Vagina (tissue), 2 donors: ENCODE results near the gene PLEKHM2. TPM values are rescaled to one million over a fixed set of nuclear protein-coding genes. Genes with fewer than 3 reads are reported as not detected.

Source experiments
- DNase-seq, 2 donors: peaks; one replicate each; pipeline ENCODE4 v3.0.0-alpha.2; 2017; ENCODE audit errors: extremely low spot score in 2 of 2
- H3K27ac ChIP-seq: fragments of 200-600 bp; sonication (generic); one replicate; pipeline ENCODE4 v1.5.1; 2019
- H3K27me3 ChIP-seq: fragments of 200-600 bp; sonication (generic); one replicate; pipeline ENCODE4 v1.5.1; 2019
- H3K36me3 ChIP-seq, 2 donors: fragments of 200-600 bp; sonication (generic); one replicate each; pipeline ENCODE4 v1.5.1; 2017 to 2019
- H3K4me1 ChIP-seq: fragments of 200-600 bp; sonication (generic); one replicate; pipeline ENCODE4 v1.5.1; 2019
- H3K4me3 ChIP-seq, 2 donors: fragments of 200-600 bp; sonication (generic); 1 replicate in 1 of 2; 2 replicates in 1 of 2; pipeline ENCODE4 v1.5.1; 2016 to 2019
- H3K9me3 ChIP-seq: fragments of 200-600 bp; sonication (generic); one replicate; pipeline ENCODE4 v1.5.1; 2019
- POLR2A ChIP-seq, 2 donors: fragments of 450-650 bp; IDR thresholded peaks; one replicate each; pipeline ENCODE4 v1.6.1; 2017; ENCODE audit warnings: antibody characterized with exemption in 2 of 2, mild to moderate bottlenecking in 2 of 2, moderate library complexity in 2 of 2
- POLR2AphosphoS5 ChIP-seq, 2 donors: sonication (generic); formaldehyde crosslinking; IDR thresholded peaks; one replicate each; pipeline ENCODE4 v1.9.0; 2017; ENCODE audit warnings: antibody characterized with exemption in 2 of 2, mild to moderate bottlenecking in 2 of 2, low read depth in 1 of 2; ENCODE audit not compliant: insufficient read depth in 1 of 2
- intact Hi-C: fragments of 100-400 bp; cut with DNase I; formaldehyde crosslinking; loops from one replicate; pipeline ENCODE4 v1.15.1; 2023
- total RNA-seq: library from RNA; depleted of rRNA; stranded (reverse); fragments of >200 nt; gene quantifications from one replicate; pipeline ENCODE4 v1.2.3, GENCODE V29; 2016
- TF ChIP-seq, protein P1 (sequence below), 3 experiments: fragments of 450-650 bp in 2 of 3; fragments of 200-600 bp in 1 of 3; sonication (generic) in 1 of 3; IDR thresholded peaks; one replicate each; pipeline ENCODE4 v1.5.1; 2017 to 2019; ENCODE audit warnings: antibody characterized with exemption in 3 of 3, mild to moderate bottlenecking in 2 of 3, moderate library complexity in 2 of 3

Gene PLEKHM2
- total RNA-seq, 1 donor from 2014 or later = 56.2 TPM

DNA sequence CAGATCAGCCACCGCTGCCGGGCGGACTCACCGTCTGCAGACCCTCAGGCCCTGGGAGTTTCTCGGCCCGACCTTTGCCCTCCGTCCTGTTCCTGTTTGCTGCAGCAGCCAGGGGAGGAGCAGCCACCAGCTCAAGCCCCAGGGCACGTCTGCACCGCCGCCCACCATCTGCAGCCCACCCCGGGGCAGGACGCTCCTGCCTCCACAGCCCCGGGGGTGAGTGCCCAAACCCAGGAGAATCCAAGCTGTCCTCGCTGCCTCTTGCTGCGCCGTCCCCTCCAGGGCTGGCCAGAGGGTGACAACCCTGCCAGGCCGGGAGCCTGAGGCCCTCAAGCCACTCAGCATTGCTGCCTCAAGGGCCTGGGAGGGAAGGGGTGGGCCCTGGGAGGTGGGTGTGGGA lies 50.8 kb downstream of the PLEKHM2 start:
- Histone ChIP-seq H3K9me3 (no peaks in the 10 kb centered on the region), H3K36me3 (peaks cover 0 to 45% of the 10 kb centered on the region in 2 donors), H3K27me3 (no peaks in the 10 kb centered on the region), H3K4me3 (no peak overlapping the region), H3K4me1 (peaks cover 29% of the 10 kb centered on the region), H3K27ac (no peak overlapping the region)
- no peak for TF ChIP-seq POLR2AphosphoS5 (IDR thresholded peaks at IDR 0.05; ENCODE audit: insufficient read depth in 1 of 2, low read depth in 1 of 2)
- TF ChIP-seq, protein P1, sequence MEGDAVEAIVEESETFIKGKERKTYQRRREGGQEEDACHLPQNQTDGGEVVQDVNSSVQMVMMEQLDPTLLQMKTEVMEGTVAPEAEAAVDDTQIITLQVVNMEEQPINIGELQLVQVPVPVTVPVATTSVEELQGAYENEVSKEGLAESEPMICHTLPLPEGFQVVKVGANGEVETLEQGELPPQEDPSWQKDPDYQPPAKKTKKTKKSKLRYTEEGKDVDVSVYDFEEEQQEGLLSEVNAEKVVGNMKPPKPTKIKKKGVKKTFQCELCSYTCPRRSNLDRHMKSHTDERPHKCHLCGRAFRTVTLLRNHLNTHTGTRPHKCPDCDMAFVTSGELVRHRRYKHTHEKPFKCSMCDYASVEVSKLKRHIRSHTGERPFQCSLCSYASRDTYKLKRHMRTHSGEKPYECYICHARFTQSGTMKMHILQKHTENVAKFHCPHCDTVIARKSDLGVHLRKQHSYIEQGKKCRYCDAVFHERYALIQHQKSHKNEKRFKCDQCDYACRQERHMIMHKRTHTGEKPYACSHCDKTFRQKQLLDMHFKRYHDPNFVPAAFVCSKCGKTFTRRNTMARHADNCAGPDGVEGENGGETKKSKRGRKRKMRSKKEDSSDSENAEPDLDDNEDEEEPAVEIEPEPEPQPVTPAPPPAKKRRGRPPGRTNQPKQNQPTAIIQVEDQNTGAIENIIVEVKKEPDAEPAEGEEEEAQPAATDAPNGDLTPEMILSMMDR (IDR thresholded peaks at IDR 0.05) = no peak
- TF ChIP-seq POLR2A (IDR thresholded peaks at IDR 0.05) = no peak
- intact Hi-C loops = loop anchor here (2.0 kb wide), 1 partner anchor 62 kb away; no protein-coding TSS in a partner anchor
- DNase-seq = no peak

DNA sequence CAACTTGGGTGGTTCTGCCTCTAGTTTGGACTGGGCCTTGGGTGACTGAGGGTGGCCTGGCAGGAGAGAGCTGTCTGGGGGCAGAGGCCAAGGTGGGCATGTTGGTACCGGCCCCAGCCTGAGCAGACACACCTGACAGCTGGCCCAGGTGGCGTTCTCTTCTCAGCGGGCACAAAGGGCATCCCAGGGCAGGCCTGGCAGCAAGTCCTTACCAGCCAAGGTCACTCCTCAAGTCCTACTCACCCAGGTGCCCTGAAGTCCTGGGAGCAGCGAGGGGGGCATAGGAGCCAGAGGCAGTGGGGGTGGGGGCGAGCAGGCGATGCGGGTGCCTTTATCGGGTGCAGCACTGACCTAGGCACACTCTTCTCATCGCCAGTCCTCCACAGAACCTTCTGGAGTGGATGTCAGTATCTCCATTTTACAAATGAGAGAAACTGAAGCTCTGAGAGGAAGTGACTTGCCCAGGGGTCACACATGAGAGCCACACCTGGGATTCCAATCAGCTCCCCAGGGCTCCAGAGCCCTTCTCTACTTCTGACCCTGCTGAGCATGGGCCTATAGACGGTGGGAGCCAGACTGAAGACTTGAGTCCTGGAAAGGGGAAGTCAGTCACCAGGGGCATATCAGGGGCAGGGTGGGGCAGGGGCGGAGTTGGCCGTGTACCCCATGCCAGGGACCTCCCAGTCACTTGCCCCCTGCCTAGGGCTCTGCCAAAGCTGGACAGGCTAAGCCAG lies 51.4 kb downstream of the PLEKHM2 start:
- peaks cover 0 to 40% of the 10 kb centered on the region in 2 donors for H3K36me3 ChIP-seq
- H3K4me3 ChIP-seq = no peak overlapping the region
- intact Hi-C loops = loop anchor here (2.0 kb wide), 1 partner anchor 63 kb away; no protein-coding TSS in a partner anchor
- H3K4me1 ChIP-seq = peaks cover 29% of the 10 kb centered on the region
- no peak for DNase-seq
- H3K9me3 ChIP-seq = no peaks in the 10 kb centered on the region
- peak overlapping the region; percentile 40 for H3K27ac ChIP-seq
- no peaks in the 10 kb centered on the region for H3K27me3 ChIP-seq
- TF ChIP-seq POLR2AphosphoS5 (IDR thresholded peaks at IDR 0.05; ENCODE audit: insufficient read depth in 1 of 2, low read depth in 1 of 2) = no peak
- no peak for TF ChIP-seq POLR2A (IDR thresholded peaks at IDR 0.05)

DNA sequence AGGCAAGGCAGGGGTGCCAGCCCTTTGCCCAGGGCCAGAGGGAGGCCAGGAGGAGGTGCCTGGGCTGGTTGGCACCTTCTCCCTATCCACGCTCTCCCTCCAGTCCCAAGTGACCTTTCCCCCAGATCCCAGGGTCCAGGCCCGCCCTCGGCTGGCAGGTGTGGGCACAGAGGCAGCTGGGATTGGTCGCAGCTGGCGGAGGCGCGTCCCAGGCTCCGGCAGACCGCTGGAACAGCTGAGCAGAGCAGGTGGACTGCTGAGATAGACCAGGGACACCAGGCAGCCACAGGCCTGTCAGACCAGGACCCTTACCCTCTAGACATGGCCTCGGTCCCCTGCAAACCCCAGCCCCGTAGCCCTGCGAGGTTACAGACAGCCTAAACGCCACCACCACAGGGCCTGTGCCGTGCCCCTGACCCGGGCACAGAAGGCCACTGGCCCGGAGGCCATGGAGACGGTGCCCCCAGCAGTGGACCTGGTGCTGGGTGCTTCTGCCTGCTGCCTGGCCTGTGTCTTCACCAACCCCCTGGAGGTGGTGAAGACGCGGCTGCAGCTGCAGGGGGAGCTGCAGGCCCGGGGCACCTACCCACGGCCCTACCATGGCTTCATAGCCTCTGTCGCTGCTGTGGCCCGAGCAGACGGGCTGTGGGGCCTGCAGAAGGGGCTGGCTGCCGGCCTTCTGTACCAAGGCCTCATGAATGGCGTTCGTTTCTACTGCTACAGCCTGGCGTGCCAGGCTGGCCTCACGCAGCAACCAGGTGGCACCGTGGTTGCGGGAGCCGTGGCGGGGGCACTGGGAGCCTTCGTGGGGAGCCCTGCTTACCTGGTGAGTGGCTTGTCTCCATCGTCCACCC lies 52.1 kb downstream of the PLEKHM2 start, which contains the start of gene SLC25A34:
TSS of gene SLC25A34 (plus strand) at position 221 of the 854 bp plus-strand sequence. CDS start at position 449, 228 bp downstream.
- DNase-seq = no peak
- H3K4me1 ChIP-seq = peaks cover 34% of the 10 kb centered on the region
- H3K27me3 ChIP-seq = no peaks in the 10 kb centered on the region
- TF ChIP-seq POLR2AphosphoS5 (IDR thresholded peaks at IDR 0.05; ENCODE audit: insufficient read depth in 1 of 2, low read depth in 1 of 2) (no peak), POLR2A (IDR thresholded peaks at IDR 0.05) (no peak)
- TF ChIP-seq, protein P1 (IDR thresholded peaks at IDR 0.05) = no peak
- H3K9me3 ChIP-seq = no peaks in the 10 kb centered on the region
- intact Hi-C loops = no loop called here
- peaks cover 0 to 32% of the 10 kb centered on the region in 2 donors for H3K36me3 ChIP-seq
- no peak within 1 kb of the TSS for H3K4me3 ChIP-seq
- H3K27ac ChIP-seq = peak within 1 kb of the TSS; percentile 40

DNA sequence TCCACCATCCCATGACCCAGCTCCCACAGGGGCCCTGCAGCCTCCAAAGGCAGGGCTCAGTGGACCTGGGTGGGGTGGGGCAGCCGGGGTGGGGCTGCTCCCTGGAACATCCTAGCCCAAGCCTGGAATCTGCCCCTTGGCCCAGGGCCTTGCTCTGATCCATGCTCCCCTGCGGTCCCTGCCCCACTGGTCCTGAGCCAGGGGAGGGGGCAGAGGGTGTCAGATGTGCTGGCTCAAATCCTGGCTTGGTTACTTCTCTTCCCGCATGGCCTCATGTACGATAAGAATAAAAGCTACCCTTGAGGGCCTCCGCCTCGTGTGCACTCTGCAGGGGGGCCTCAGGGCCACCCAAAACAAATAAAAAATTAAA lies 52.8 kb downstream of the PLEKHM2 start:
- no peak for TF ChIP-seq POLR2AphosphoS5 (IDR thresholded peaks at IDR 0.05; ENCODE audit: insufficient read depth in 1 of 2, low read depth in 1 of 2)
- TF ChIP-seq, protein P1 (IDR thresholded peaks at IDR 0.05) = no peak
- TF ChIP-seq POLR2A (IDR thresholded peaks at IDR 0.05) = no peak
- intact Hi-C loops = no loop called here
- no peak for DNase-seq
- Histone ChIP-seq H3K27ac (peak overlapping the region; percentile 40), H3K27me3 (no peaks in the 10 kb centered on the region), H3K9me3 (no peaks in the 10 kb centered on the region), H3K4me3 (no peak overlapping the region), H3K36me3 (peaks cover 0 to 27% of the 10 kb centered on the region in 2 donors), H3K4me1 (peaks cover 38% of the 10 kb centered on the region)
